ENCODE measurements around the gene PRLH.
A peak's percentile ranks its signal among the peaks of the same experiment; 100 is the strongest.
"Not testable (repeated sequence)": the region's sequence is repeated elsewhere in the genome, so short reads cannot be mapped to it uniquely, and the experiment has no call there.

Gene PRLH

GRCh38 chr2:237602409-237602808, 36.0 kb downstream of the PRLH start:
- no peak for DNase-seq

- no peak for DNase-seq
Observed at GRCh38 chr2:237603049-237603717, 36.8 kb downstream of the PRLH start.

GRCh38 chr2:237603718-237604362, 37.5 kb downstream of the PRLH start:
- DNase-seq, result peak; percentile 63

GRCh38 chr2:237604391-237604790, 38.0 kb downstream of the PRLH start:
- DNase-seq, result no peak

GRCh38 chr2:237604960-237605359, 38.6 kb downstream of the PRLH start:
- DNase-seq, result no peak

GRCh38 chr2:237606522-237606921, 40.1 kb downstream of the PRLH start:
- not testable (repeated sequence) for DNase-seq

- DNase-seq, result no peak
Observed at GRCh38 chr2:237612527-237613357, 46.4 kb downstream of the PRLH start.

- no peak for DNase-seq
Observed at GRCh38 chr2:237613679-237614078, 47.3 kb downstream of the PRLH start.

GRCh38 chr2:237614151-237614720, 47.9 kb downstream of the PRLH start:
- no peak for DNase-seq

GRCh38 chr2:237615631-237616249, 49.4 kb downstream of the PRLH start:
- no peak for DNase-seq

GRCh38 chr2:237616373-237616733, 50.0 kb downstream of the PRLH start:
- DNase-seq, result no peak
